ENCODE data around the gene MOGAT3. TPM values are rescaled to one million over a fixed set of nuclear protein-coding genes. Genes with fewer than 3 reads are reported as not detected.

Gene MOGAT3
- polyA plus RNA-seq, 1 donor (not counting 4 experiments of a cell fraction or from before 2014, with no cell fraction given) = not detected

DNA sequence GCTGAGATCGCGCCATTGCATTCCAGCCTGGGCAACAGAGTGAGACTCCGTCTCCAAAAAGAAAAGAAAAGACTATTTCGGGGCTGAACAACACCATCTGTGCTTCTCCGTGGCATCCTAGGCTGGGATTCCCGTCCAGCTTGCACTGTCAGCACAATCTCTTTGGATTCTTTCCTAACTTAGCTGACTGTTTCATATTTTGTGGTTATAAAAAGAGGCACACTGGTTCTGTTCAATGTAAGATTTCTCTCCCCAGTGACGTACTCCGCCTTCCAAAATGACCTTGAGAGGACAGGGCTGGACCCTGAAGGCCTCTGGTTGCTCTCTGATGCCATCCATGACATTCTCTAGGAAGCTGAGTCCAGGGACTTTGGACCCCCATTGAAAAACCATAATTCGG, 25.9 kb upstream of the MOGAT3 start:
- Histone ChIP-seq H3K27ac (ENCODE audit: control insufficient read depth, insufficient read depth, low read length) (no peak overlapping the region), H3K79me2 (ENCODE audit: control insufficient read depth, insufficient read depth, low read length) (peaks cover 11% of the 10 kb centered on the region), H3K9me3 (ENCODE audit: control insufficient read depth, low read depth, low read length) (no peaks in the 10 kb centered on the region), H3K4me1 (ENCODE audit: control insufficient read depth, extremely low read depth, insufficient read depth, low read length) (peaks cover 3% of the 10 kb centered on the region), H3K4me3 (ENCODE audit: control insufficient read depth in 2 of 3, extremely low read depth in 1 of 3, insufficient read depth in 2 of 3, low read depth in 1 of 3, low read length in 3 of 3) (no peak overlapping the region), H3K36me3 (ENCODE audit: control insufficient read depth in 2 of 2, extremely low read depth in 1 of 2, insufficient read depth in 2 of 2, low read length in 2 of 2) (peaks cover 15 to 34% of the 10 kb centered on the region in 2 experiments), H2AFZ (ENCODE audit: control insufficient read depth, low read length) (no peak overlapping the region), H3K27me3 (ENCODE audit: control insufficient read depth, extremely low read depth, insufficient read depth, low read length) (no peaks in the 10 kb centered on the region), H3K9me1 (ENCODE audit: control insufficient read depth, extremely low read depth, insufficient read depth, low read length) (no peaks in the 10 kb centered on the region), H3K4me2 (ENCODE audit: control insufficient read depth, extremely low read depth, insufficient read depth, low read depth, low read length) (no peak overlapping the region), H4K20me1 (ENCODE audit: control insufficient read depth, extremely low read depth, insufficient read depth, low read length) (no peaks in the 10 kb centered on the region), H3K9ac (ENCODE audit: control insufficient read depth, extremely low read depth, insufficient read depth, low read length) (no peak overlapping the region)
- no peak for TF ChIP-seq EZH2 (IDR thresholded peaks at IDR 0.05; ENCODE audit: low read length)
- TF ChIP-seq, protein P1, sequence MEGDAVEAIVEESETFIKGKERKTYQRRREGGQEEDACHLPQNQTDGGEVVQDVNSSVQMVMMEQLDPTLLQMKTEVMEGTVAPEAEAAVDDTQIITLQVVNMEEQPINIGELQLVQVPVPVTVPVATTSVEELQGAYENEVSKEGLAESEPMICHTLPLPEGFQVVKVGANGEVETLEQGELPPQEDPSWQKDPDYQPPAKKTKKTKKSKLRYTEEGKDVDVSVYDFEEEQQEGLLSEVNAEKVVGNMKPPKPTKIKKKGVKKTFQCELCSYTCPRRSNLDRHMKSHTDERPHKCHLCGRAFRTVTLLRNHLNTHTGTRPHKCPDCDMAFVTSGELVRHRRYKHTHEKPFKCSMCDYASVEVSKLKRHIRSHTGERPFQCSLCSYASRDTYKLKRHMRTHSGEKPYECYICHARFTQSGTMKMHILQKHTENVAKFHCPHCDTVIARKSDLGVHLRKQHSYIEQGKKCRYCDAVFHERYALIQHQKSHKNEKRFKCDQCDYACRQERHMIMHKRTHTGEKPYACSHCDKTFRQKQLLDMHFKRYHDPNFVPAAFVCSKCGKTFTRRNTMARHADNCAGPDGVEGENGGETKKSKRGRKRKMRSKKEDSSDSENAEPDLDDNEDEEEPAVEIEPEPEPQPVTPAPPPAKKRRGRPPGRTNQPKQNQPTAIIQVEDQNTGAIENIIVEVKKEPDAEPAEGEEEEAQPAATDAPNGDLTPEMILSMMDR (optimal IDR thresholded peaks at IDR 0.05 in 1 of 3, IDR thresholded peaks at IDR 0.05 in 1 of 3, conservative IDR thresholded peaks at IDR 0.05 in 1 of 3; ENCODE audit: extremely low read depth in 1 of 3, insufficient read depth in 2 of 3, low read length in 3 of 3) = no peak
- DNase-seq (ENCODE audit: low read depth, low spot score) (no peak), FAIRE-seq (no peak)
- dilution Hi-C loops (cut with MboI; ENCODE audit: extremely low pct_ligation_motif_present, low sequenced_read_pairs) = no loop called here

DNA sequence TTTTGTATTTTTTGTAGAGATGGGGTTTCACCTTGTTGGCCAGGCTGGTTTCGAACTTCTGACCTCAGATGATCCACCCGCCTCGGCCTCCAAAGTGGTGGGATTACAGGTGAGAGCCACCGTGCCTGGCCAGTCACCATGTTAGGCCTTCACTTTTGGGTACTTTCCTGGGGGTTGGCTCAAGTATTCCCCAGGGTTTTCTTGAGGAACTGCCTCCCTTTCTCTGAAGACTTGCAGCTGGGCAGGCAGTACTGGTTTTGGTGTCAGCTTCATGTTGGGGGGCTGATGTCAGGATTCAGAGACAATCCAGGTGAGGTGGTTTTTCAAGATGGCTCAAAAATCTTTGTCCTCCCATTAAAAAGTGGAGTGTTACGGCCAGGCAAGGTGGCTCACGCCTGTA, 24.8 kb upstream of the MOGAT3 start:
- Histone ChIP-seq H3K27ac (ENCODE audit: control insufficient read depth, insufficient read depth, low read length) (no peak overlapping the region), H3K9ac (ENCODE audit: control insufficient read depth, extremely low read depth, insufficient read depth, low read length) (no peak overlapping the region), H4K20me1 (ENCODE audit: control insufficient read depth, extremely low read depth, insufficient read depth, low read length) (no peaks in the 10 kb centered on the region), H3K4me2 (ENCODE audit: control insufficient read depth, extremely low read depth, insufficient read depth, low read depth, low read length) (no peak overlapping the region), H3K9me1 (ENCODE audit: control insufficient read depth, extremely low read depth, insufficient read depth, low read length) (no peaks in the 10 kb centered on the region), H2AFZ (ENCODE audit: control insufficient read depth, low read length) (no peak overlapping the region), H3K79me2 (ENCODE audit: control insufficient read depth, insufficient read depth, low read length) (peaks cover 21% of the 10 kb centered on the region), H3K36me3 (ENCODE audit: control insufficient read depth in 2 of 2, extremely low read depth in 1 of 2, insufficient read depth in 2 of 2, low read length in 2 of 2) (peaks cover 15 to 35% of the 10 kb centered on the region in 2 experiments), H3K4me1 (ENCODE audit: control insufficient read depth, extremely low read depth, insufficient read depth, low read length) (no peaks in the 10 kb centered on the region), H3K4me3 (ENCODE audit: control insufficient read depth in 2 of 3, extremely low read depth in 1 of 3, insufficient read depth in 2 of 3, low read depth in 1 of 3, low read length in 3 of 3) (no peak overlapping the region), H3K27me3 (ENCODE audit: control insufficient read depth, extremely low read depth, insufficient read depth, low read length) (no peaks in the 10 kb centered on the region), H3K9me3 (ENCODE audit: control insufficient read depth, low read depth, low read length) (no peaks in the 10 kb centered on the region)
- no peak for TF ChIP-seq EZH2 (IDR thresholded peaks at IDR 0.05; ENCODE audit: low read length)
- TF ChIP-seq, protein P1 (optimal IDR thresholded peaks at IDR 0.05 in 1 of 3, IDR thresholded peaks at IDR 0.05 in 1 of 3, conservative IDR thresholded peaks at IDR 0.05 in 1 of 3; ENCODE audit: extremely low read depth in 1 of 3, insufficient read depth in 2 of 3, low read length in 3 of 3) = no peak
- dilution Hi-C loops (cut with MboI; ENCODE audit: extremely low pct_ligation_motif_present, low sequenced_read_pairs) = no loop called here
- DNase-seq (ENCODE audit: low read depth, low spot score) (no peak), FAIRE-seq (no peak)

Measured in keratinocyte (primary cell).